GM21447 (cell line): Measurements from ENCODE around the gene B4GALNT1.
A peak's percentile ranks its signal among the peaks of the same experiment; 100 is the strongest.
"Not testable (repeated sequence)": the region's sequence is repeated elsewhere in the genome, so short reads cannot be mapped to it uniquely, and the experiment has no call there.

ENCODE experiments used
- ATAC-seq: cut with Tn5 transposase; IDR thresholded peaks from one replicate; pipeline ENCODE4 v1.9.1; 2021; ENCODE audit not compliant: unreplicated experiment

B4GALNT1 gene

DNA sequence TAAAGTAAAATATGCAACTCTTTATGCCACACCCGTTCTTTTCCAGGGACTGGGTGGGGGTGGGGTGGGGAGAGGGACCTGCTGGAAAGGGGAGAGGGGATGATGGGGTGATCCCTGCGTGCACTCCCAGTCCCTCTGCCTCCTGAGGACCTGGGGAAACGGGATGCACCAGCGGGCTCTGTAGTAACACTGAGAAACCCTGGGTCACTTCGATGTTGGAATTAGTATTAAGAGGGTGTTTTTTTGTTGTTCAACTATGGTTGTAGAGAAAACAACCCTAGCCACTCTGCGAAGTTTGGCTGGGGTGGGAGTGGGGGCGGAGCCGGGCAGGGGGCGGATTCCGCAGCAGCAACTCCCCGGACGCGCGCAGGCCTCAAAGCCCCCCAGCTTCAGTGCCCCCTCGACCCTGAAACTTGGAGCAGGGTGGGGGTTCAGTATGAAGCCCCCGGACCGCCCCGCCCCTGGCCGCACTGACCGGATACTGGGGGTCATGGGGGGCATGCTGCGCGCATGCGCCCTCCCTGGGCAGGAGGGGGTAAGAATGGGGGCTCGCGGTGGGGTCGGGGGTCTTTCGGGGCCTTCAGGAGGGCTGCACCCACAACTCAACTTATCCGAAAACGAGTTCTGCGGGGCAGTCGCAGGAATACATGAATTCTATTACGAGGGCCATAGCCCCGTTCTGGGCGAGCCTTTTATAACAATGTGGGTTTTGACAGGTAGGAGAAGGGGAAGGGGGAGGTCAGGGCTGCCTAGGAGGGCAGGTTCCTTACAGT lies 23.0 kb downstream of the B4GALNT1 start:
- ATAC-seq: no peak

DNA sequence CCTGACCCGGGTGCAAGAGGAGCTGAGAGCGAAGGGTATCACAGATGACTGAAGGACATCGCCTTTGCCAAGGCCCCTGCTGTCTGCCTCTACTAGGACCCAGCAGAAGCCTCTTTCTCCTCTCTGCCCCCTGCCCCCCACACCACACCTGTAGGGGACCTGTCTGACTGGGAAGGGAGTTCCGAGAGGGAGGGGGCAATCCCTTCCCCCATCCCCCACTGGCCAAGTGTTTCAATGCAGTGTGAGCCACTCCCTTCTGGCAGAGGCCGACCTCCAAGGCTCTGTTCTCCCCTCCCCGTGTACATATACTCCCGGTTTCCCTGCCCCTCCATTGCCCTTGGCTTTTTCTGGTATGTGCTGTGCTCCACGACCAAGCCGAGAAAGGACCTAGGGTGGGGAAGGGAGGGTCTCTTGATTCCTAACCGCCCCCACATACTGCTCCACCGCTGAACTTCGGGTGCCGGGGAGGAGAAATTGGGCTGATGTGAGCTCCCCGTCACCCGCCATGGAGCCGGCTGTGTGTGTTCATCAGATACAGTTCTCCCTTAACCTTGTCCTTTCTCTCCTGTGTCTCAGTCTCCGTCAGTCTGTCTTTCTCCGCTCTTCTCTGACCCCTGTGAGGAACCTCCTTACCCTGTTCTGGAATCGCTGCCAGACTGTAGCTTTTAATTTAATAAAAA lies 23.8 kb downstream of the B4GALNT1 start:
- ATAC-seq: no peak

DNA sequence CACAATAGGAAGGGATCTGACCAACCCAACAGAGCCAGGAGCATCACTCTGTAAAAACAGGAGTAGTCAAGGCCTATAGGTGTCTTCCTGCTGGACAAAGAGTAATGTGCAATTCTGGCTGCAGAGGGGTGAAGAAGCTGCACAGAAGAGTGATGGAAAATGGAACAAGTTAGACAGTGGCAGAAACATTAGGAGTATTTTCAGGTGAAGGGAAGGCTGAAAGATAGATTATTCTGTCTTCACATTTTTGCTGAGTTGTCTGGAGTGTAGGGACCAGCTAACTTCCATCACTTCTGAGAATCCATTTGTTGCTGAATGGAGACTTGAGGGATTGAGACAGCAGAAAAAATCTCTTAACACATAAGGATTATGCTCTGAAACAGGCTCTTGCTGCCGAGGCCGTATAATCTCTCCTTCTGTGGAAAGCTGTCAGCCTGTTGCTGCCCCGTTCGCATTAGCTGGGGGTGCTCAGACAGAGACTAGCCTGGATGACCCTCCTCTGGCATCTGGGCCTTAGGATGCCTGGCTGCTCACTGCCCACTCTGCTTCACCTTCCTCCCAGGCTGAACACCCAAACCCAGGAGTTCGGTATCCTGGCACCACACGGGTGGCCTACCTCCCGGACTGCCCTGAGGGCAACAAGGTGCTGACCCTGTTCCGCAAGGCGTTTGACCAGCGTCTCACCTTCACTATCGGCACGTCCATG lies 24.9 kb downstream of the B4GALNT1 start:
- no peak for ATAC-seq

DNA sequence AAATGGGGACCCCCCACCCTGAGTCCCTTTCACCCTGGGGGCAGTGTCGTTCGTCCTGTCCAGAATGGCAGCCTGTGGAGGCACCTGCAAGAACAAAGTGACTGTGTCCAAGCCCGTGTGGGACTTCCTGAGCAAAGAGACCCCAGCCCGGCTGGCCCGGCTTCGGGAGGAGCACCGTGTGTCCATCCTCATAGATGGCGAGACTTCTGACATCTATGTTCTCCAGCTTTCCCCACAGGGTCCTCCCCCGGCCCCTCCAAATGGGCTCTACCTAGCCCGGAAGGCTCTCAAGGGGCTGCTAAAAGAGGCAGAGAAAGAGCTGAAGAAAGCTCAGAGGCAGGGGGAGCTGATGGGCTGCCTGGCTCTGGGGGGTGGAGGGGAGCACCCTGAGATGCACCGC lies 26.2 kb downstream of the B4GALNT1 start:
- ATAC-seq: no peak

DNA sequence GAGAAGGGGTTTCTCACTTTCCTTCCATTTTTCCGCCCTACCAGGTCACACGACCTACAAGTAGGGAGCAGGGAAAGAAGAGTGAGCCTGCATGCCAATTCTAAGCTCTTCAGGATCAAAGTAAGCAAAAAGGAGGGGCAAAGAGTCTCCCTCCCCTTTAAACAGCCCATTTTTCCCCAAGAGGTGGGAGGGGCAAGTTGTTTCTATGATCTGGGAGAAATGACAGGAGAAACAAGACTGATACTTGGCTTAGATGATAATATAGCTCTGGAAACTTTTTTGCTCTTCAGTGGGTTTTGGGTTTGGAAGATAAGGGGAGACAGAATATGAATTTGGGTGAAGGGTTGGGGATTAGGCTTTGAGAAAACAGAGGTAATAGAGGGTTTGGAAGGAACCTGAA lies 26.6 kb downstream of the B4GALNT1 start:
- no peak for ATAC-seq

DNA sequence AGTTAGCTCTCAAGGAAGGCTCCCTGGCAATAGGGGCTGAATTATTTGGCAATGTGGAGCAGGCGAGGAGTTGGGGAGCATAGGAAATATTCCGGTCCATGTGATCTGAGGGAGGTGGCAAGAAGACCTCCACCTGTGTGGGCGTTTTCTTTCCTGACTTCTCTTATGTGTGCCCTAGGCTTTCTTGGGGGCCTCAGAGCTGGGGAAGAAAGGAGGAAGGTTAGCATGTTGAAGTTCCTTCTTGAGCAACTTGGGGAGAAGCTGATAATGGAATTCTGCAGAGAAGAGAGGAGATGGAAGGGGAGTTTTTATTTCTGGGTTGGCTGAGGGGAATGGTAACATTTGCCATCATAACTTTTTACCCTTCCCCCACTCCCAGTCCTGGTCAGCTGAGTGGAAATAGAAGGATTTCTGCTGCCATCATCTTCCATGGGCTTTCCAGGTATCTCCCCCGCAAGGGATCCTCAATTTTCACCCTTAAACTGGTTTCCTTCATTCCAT lies 27.1 kb downstream of the B4GALNT1 start:
- no peak for ATAC-seq

DNA sequence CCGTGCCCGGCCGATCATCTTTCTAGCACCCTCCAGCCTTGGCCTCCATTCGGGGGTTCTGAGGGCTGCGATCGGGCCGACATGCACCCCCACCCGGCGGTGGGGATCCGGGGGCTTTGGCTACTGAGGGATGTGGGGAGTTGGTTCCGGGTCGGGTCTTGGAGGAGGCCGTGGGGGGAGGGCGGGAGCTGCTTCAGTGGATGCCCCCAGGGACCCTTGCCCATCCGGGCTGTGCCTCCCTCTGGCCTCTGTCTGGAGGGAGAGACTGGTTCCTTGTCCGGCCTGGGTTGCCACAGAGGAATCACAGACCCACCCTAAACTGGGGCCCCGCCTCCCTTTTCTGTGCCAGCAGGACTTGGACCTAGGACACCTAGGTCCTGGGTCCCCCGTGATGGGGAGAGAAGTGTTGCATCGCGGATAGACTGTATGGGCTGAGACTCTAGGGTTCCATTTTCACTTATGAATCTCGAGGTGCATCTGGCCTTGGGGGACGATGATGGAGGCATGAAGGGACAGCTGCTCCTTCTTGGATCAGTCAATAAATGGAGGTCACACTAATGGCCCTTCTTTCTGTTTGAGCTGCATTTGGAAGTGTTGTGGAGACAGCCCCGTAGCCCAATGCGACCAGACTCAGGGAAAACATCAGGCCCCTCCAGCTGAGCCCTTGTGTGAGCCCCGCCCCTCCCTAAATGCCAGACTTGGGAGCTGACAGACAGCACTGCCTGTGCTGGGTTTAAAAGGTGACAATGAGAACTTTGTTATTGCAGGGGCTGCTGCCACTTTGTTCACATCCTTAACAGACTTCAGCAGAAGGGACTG lies 27.8 kb downstream of the B4GALNT1 start:
- no peak for ATAC-seq

DNA sequence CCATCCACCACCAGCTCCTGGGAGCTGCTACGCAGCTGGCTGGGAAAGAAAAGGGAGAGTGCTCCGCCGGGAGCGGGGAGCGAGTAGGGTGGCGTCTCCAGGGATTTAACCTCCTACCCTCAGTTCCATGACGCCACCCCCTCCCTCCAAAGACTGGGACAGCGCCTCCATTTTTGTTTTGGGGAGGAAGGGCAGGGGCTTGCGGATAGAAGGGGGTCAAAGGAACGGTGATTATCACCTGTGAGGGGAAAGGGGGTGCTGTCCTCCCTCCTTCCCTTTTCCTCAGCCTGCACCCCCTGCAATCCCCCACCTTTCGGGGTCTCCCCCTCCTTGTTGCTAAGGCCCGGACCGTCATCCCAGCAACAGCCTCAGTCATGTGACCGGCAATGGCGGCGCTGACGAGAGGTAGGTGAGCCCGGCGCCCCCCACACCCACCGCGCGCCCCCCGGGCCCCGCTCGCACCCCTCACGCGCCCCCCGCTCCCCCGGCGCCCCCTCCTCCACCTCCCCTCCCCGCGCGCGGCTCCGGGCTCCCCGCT lies 28.5 kb downstream of the B4GALNT1 start, which contains the start of gene DTX3:
DTX3 (plus strand) TSS at position 371 of the 538 bp plus-strand sequence. CDS start 1,694 bp downstream, outside the sequence.
- no peak for ATAC-seq

DNA sequence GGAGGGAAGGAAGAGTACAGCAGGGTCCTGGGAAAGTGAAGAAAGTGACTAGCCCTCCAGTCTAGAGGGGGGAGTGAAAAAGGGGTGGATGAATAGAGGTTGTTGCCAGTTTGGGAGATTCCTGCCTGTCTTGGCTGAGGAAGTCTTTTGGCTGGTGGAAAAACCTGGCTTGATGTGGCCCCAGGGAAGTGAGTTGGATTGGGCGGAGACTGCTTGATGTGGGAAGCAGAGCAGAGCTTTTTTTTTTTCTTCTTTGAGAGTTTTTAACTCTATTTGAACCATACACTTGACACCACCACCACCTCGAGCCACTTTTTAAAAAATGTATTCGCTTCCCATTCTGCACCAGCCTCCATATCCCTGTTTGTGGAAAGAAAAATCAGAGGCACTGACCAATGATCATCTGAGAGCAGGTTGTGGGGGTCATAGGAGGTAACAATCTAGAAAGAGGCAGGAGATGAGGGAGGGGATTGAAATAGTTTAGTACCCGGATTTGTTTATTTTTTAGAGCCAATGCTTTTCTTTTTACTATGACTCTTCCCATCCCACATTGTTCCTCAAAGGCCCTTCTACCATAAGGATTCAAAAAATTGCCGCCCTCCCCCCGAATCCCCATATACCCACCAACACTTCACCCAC lies 29.1 kb downstream of the B4GALNT1 start:
- no peak for ATAC-seq

DNA sequence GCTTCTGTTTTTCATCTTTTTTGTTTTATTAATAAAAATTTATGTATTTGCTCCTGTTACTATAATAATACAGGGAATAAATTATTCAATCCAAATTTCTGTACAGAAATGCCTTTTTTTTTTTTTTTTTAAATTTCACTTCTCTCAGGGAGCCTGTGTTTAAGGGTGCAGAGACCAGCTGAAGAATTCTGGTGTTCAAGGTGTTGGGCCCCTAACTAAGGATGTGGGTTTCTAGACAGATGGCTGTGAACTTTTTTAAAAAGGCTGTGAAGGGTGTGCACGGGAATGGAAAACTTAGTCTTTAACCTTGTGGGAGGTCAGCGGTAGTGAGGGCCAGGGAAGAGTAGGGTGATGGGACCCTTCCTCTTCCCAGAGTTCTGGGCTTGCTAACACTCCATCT lies 29.7 kb downstream of the B4GALNT1 start:
- ATAC-seq: no peak

DNA sequence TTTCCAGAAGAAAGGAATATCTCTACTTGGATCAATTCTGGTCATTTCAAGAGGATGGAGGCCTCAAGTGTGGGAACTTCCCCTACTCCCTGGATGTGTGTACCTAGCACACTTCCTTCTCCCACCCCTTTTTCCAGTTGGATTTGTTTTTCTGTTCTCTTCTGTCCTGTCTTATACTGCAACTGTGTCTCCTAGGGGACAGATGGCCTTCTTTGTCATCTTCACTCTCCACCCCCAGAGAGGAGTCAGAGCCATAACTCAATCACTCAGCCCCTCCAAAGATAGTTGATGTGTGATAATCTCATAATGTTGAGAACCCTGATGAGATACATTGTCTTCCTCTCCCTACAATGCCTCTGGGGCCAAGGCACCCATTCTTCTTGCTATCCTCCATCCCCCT lies 30.5 kb downstream of the B4GALNT1 start:
- no peak for ATAC-seq

DNA sequence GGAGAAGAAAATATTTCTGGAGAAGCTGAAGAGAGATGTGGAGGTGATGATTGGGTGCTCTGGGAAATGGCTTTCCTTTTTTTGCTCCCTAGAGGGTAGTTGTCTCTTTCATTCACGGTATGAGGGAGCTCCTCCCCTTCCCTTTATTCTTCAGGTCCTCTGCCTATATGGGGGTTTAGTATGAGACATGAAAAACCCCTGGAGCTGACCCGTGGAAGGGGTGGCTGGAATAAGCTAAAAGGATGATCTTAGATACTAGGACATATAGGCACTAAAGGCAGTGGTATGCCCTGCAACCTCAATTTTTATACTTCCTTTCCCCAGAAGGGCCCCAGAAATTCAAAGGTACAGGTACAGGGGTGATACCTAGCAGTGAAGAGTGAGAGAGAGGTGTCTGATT lies 32.6 kb downstream of the B4GALNT1 start:
- no peak for ATAC-seq

DNA sequence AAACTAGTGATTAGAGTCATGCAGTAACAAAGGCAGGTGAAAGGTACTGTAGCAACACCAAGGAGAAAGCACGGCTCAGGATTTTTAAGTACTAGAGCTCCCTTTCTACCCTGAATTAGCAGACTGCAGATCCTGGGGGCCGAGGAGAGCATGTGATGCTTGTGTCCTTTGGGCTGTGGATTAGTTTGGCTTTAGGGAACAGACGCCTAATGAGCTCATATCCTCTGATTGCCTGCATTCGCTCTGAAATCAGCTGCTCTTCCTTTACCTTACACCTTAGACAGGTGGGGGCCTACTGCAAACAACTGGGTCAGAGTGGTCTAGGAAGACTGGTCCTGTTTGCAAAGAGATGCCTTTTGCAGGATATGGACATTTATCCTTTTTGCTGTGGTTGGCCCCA lies 39.8 kb downstream of the B4GALNT1 start:
- ATAC-seq: no peak

DNA sequence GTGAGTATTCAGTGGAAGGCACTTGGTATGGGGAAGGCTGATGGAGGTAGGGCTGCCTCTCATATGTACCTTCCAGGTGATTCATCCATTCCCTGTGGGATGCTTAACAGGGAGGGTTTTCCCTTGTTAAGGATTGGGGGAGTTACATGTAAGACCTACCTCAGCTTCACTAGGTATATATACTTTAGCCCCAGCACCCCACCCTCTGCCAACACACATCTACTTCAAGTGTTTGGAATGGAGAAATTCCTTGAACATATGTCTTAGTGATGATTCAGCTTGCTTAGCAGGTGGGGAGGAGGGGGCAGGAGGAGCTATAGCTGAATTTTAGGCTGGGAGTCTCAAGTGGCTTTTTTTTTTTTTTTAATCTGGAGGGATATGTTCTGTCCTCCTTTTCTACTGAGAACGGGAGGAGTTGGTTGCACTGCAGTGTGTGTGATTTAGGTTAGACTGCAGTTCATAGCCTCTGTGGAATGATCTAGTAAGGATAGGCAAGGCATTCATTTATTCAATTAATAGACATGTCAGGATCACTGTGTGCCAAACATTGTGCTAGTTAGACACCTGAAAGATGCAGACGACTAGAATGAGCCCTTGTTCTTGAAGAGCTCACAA lies 40.3 kb downstream of the B4GALNT1 start:
- no peak for ATAC-seq

DNA sequence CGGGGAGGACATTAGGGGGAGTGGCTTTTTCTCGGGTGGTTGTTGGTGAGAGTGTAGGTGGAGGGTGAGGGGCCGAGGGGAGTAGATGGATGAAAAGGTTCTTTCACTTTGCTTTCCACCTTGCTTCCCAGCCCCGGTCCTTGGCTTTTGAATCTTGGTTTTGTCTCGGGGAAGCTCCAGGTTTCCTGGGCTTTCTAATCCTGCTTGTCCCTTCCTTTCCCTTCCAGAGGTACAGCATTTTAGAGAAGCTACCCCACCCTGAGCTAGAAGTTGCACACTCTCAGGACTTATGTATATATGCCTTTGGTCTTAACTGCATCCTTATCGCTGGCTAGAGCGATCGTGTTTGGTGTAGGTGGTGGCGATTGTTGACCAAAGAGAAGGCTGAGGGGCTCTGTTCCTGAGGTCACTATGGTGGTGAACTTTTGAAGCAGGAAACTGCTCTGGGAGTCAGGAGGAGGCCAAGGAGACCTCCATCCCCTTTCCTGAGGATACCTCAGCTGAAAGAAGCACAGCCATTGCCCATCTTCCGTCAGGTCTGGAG lies 41.1 kb downstream of the B4GALNT1 start:
- ATAC-seq: peak; percentile 25

DNA sequence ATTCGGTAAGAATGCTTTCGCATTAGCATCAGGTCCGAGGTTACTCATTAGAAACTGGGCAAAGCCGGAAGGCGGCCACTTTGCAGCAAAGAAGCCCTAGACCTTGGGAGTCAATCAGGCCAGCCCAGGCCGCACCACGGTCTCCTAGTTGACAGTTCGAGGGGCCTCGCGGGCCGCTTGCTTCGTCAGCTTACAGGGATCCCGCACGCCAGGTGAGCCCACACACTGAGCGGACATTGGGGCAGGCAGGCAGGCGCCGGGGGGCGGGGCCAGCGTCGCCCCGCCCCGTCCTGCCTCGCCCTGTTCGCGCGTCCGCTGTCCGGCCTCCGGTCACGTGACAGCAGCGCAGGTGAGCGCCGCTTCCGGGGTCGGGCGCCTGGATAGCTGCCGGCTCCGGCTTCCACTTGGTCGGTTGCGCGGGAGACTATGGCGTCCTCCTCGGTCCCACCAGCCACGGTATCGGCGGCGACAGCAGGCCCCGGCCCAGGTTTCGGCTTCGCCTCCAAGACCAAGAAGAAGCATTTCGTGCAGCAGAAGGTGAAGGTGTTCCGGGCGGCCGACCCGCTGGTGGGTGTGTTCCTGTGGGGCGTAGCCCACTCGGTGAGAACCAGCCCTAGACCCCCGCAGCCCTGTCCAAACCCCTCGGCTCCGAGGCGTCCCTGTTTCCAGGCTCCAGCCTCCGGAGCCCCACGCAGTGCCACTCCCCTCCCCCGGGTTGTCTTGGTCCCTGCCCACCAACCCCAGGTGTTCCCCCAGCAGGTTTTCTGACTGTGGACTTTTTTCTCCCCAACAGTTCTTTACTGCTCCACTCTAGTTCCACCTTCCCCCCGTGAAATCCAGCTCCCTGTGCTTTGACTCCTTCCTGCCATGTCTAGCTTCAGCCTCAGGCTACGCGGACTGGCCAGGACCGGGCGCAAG lies 41.9 kb downstream of the B4GALNT1 start, which contains the start of gene PIP4K2C:
PIP4K2C (plus strand) TSS at position 329 of the 918 bp plus-strand sequence; CDS start at position 427, 98 bp downstream.
- peak; percentile 90 for ATAC-seq

DNA sequence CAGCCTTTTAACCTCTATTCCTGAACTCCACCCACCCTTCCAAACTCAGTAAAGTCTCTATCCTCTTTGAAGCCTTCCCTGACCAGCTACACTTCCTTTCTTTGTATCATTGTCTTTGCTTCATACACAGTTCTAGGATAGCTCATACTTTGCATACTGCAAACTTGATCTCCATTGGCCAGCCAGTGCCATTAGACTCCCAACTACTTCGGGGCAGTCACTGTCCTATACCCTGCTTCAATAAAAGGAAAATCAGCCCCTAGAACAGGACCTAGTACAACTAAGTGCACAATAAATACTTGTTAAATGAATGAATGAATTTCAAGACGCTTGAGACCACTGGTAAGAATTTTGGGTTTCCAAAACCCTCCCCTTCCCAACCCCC lies 42.5 kb downstream of the B4GALNT1 start:
- peak; percentile 10 for ATAC-seq

DNA sequence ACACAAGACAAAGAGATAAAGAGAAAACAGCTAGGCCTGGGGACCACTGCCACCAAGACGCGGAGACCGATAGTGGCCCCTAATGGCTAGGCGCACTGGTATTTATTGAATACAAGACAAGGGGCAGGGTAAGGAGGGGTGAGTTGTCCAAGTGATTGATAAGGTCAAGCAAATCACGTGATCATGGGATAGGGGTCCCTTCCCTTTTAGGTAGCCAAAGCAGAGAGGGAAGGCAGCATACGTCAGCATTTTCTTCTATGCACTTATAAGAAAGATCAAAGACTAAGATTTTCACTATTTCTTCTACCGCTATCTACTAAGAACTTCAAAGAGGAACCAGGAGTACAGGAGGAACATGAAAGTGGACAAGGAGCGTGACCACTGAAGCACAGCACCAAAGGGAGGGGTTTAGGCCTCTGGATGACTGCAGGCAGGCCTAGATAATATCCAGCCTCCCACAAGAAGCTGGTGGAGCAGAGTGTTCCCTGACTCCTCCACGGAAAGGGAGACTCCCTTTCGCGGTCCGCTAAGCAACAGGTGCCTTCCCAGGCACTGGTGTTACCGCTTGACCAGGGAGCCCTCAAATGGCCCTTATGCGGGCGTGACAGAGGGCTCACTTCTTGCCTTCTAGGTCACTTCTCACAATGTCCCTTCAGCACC lies 43.9 kb downstream of the B4GALNT1 start:
- ATAC-seq: not testable (repeated sequence)
